HepG2 (cell line): ENCODE results near the gene ZNF544. TPM values are rescaled to one million over a fixed set of nuclear protein-coding genes. Genes with fewer than 3 reads are reported as not detected.

ENCODE experiments used
- ATAC-seq: fragments of 200-7000 bp; cut with Tn5 transposase; 3 replicates; pipeline ENCODE4 v1.9.1; 2020; ENCODE audit warnings: mild to moderate bottlenecking, moderate library complexity
- BruUV-seq: library from RNA; stranded (reverse); fragments of 400-500 nt; replicated peaks from 2 replicates; lab custom pipeline; 2021; lab: Mats Ljungman, UMichigan
- CTCF ChIA-PET: fragments of 300-600 bp; formaldehyde crosslinking; extraction: SDS; loops from one replicate; lab custom pipeline; 2021; ENCODE audit warnings: low total read pairs, inconsistent platforms, low intra/inter-chr PET ratio; lab: Yijun Ruan, JAX
- POLR2A ChIA-PET: fragments of 350-600 bp; sonication (Branson Sonifier 250); formaldehyde crosslinking; loops from one replicate; lab custom pipeline; 2020; ENCODE audit warnings: antibody characterized with exemption, inconsistent platforms; lab: Yijun Ruan, JAX
- DNase-seq: peaks from one replicate; pipeline ENCODE4 v3.0.0-alpha.2; 2015; ENCODE audit warnings: low spot score
- FAIRE-seq: peaks from 3 replicates; lab custom pipeline; 2011; peaks lifted over from hg19 to GRCh38; lab: Jason Lieb, UNC
- H2AFZ ChIP-seq: one replicate; pipeline ENCODE4 v1.6.1; 2011; ENCODE audit warnings: low read length, inconsistent platforms
- H3K27ac ChIP-seq: fragments of 300-600 bp; 3 replicates; pipeline ENCODE4 v1.8.0; 2011; ENCODE audit warnings: mixed run types, mild to moderate bottlenecking, mixed read lengths, low read length, inconsistent platforms; ENCODE audit not compliant: insufficient read depth; ENCODE audit errors: extremely low read length
- H3K27me3 ChIP-seq, 2 experiments: fragments of 200-600 bp in 1 of 2; 2 replicates in 1 of 2; 3 replicates in 1 of 2; pipeline versions ENCODE4 v1.6.0 to v1.8.0; 2011; ENCODE audit warnings: low read length in 2 of 2, mild to moderate bottlenecking in 2 of 2, moderate library complexity in 2 of 2, inconsistent platforms in 1 of 2; ENCODE audit not compliant: insufficient read depth in 2 of 2, control insufficient read depth in 1 of 2
- H3K36me3 ChIP-seq, 2 experiments: fragments of 200-600 bp in 1 of 2; replicated peaks in 1 of 2; 2 replicates in 1 of 2; 3 replicates in 1 of 2; pipeline versions ENCODE4 v1.5.1 to v1.8.0; 2011; ENCODE audit warnings: low read length in 2 of 2, inconsistent platforms in 1 of 2; ENCODE audit not compliant: insufficient read depth in 2 of 2, control insufficient read depth in 1 of 2
- H3K4me1 ChIP-seq: 2 replicates; pipeline ENCODE4 v1.5.1; 2012; ENCODE audit warnings: low read length, inconsistent platforms; ENCODE audit not compliant: insufficient read depth
- H3K4me2 ChIP-seq: 2 replicates; pipeline ENCODE4 v1.6.0; 2011; ENCODE audit warnings: low read depth, low read length, inconsistent platforms
- H3K4me3 ChIP-seq, 3 experiments: fragments of 200-600 bp in 1 of 3; sonication (generic), shearing (Covaris generic) in 1 of 3; replicated peaks in 1 of 3; 2 replicates each; pipeline ENCODE4 v1.5.1; 2011 to 2016; ENCODE audit warnings: low read length in 3 of 3, inconsistent platforms in 2 of 3, low read depth in 2 of 3, mild to moderate bottlenecking in 2 of 3, control low read depth in 1 of 3, mixed read lengths in 1 of 3; ENCODE audit not compliant: insufficient read depth in 1 of 3
- H3K79me2 ChIP-seq: one replicate; pipeline ENCODE4 v1.6.1; 2011; ENCODE audit warnings: low read length, inconsistent platforms; ENCODE audit not compliant: insufficient read depth
- H3K9ac ChIP-seq: 2 replicates; pipeline ENCODE4 v1.6.0; 2011; ENCODE audit warnings: mild to moderate bottlenecking, low read depth, low read length, inconsistent platforms; ENCODE audit not compliant: insufficient read depth
- H3K9me3 ChIP-seq: 2 replicates; pipeline ENCODE4 v1.5.1; 2012; ENCODE audit warnings: mild to moderate bottlenecking, low read length
- H4K20me1 ChIP-seq: 2 replicates; pipeline ENCODE4 v1.6.0; 2011; ENCODE audit warnings: inconsistent platforms, mild to moderate bottlenecking, low read length, moderate library complexity; ENCODE audit not compliant: insufficient read depth
- ARID2 ChIP-seq: sonication (generic); formaldehyde crosslinking; IDR thresholded peaks from 2 replicates; pipeline ENCODE4 v1.8.1; 2022; ENCODE audit warnings: mild to moderate bottlenecking, missing genetic modification reagents, borderline replicate concordance
- ATF5 ChIP-seq: sonication (generic); formaldehyde crosslinking; IDR thresholded peaks from 2 replicates; pipeline ENCODE4 v1.4.0; 2020; ENCODE audit warnings: mild to moderate bottlenecking, low read depth, missing genetic modification reagents
- CREBL2 ChIP-seq: sonication (generic); formaldehyde crosslinking; IDR thresholded peaks from 2 replicates; pipeline ENCODE4 v1.8.1; 2023; ENCODE audit warnings: missing genetic modification reagents, mild to moderate bottlenecking, borderline replicate concordance
- ELF4 ChIP-seq: sonication (generic); formaldehyde crosslinking; IDR thresholded peaks from 2 replicates; pipeline ENCODE4 v1.5.0; 2020; ENCODE audit warnings: missing genetic modification reagents, mild to moderate bottlenecking, moderate library complexity, borderline replicate concordance
- KAT7 ChIP-seq: IDR thresholded peaks from 2 replicates; pipeline ENCODE4 v1.6.1; 2018; ENCODE audit warnings: borderline replicate concordance, missing compliant biosample characterization
- SMYD3 ChIP-seq: sonication (generic); formaldehyde crosslinking; IDR thresholded peaks from 2 replicates; pipeline ENCODE4 v1.8.1; 2023; ENCODE audit warnings: mild to moderate bottlenecking, missing genetic modification reagents
- TEAD2 ChIP-seq: sonication (generic); formaldehyde crosslinking; IDR thresholded peaks from 2 replicates; pipeline ENCODE4 v1.9.0; 2021; ENCODE audit warnings: missing genetic modification reagents
- TEF ChIP-seq: sonication (generic); formaldehyde crosslinking; IDR thresholded peaks from 2 replicates; pipeline ENCODE4 v1.5.0; 2020; ENCODE audit warnings: missing genetic modification reagents
- USF2 ChIP-seq, 2 experiments: sonication (generic) in 1 of 2; formaldehyde crosslinking in 1 of 2; IDR thresholded peaks; 2 replicates each; pipeline versions ENCODE4 v1.5.1 to v1.6.1; 2011 to 2020; ENCODE audit warnings: borderline replicate concordance in 1 of 2, low read depth in 1 of 2, low read length in 1 of 2, mild to moderate bottlenecking in 1 of 2, missing genetic modification reagents in 1 of 2, moderate library complexity in 1 of 2
- ZBED4 ChIP-seq: sonication (generic); formaldehyde crosslinking; IDR thresholded peaks from 2 replicates; pipeline ENCODE4 v1.4.0; 2020; ENCODE audit warnings: missing genetic modification reagents, borderline replicate concordance
- ZBTB7A ChIP-seq: sonication (generic); formaldehyde crosslinking; IDR thresholded peaks from 2 replicates; pipeline ENCODE4 v1.8.0; 2022; ENCODE audit warnings: mild to moderate bottlenecking, missing genetic modification reagents
- ZNF136 ChIP-seq: sonication (generic); formaldehyde crosslinking; IDR thresholded peaks from 2 replicates; pipeline ENCODE4 v1.8.1; 2022; ENCODE audit warnings: low read depth, mild to moderate bottlenecking, moderate library complexity, missing genetic modification reagents
- ZNF33A ChIP-seq: sonication (generic); formaldehyde crosslinking; IDR thresholded peaks from 2 replicates; pipeline ENCODE4 v1.5.1; 2020; ENCODE audit warnings: missing genetic modification reagents, mild to moderate bottlenecking, moderate library complexity, borderline replicate concordance
- ZNF639 ChIP-seq: conservative IDR thresholded peaks from 2 replicates; pipeline ENCODE4 v1.6.1; 2018; ENCODE audit warnings: missing genetic modification reagents
- WGBS: methylation state at CpG from one replicate; pipeline ENCODE4 v1.1.6; 2017; ENCODE audit warnings: low lambda C conversion rate; 5-methylcytosine and 5-hydroxymethylcytosine counted together
- in situ Hi-C: cut with HindIII; loops from 2 replicates; pipeline ENCODE4 v1.10.0; 2017; ENCODE audit warnings: low pct_unique_long_range_greater_than_20kb; ENCODE audit not compliant: extremely low pct_ligation_motif_present
- intact Hi-C: fragments of 100-400 bp; cut with micrococcal nuclease; formaldehyde crosslinking; loops from one replicate; pipeline ENCODE4 v1.10.0; 2022; ENCODE audit not compliant: unreplicated experiment
- polyA plus RNA-seq, 8 experiments: library from polyadenylated mRNA; depleted of rRNA in 3 of 8; stranded (reverse) in 7 of 8; unstranded in 1 of 8; fragments of >200 nt; fragmentation: Illumina TruSeq in 4 of 8; extraction: Trizol in 4 of 8; gene quantifications; 2 replicates each; pipeline versions ENCODE4 v1.2.1 to v1.2.3, GENCODE V29; 2011 to 2016; ENCODE audit warnings: low read depth in 4 of 8, missing spikeins in 1 of 8, mixed read lengths in 1 of 8; ENCODE audit not compliant: insufficient read depth in 1 of 8
- total RNA-seq, 5 experiments: library from RNA; depleted of rRNA; stranded (reverse); fragments of >200 nt; fragmentation: Illumina TruSeq; extraction: Trizol; gene quantifications; 2 replicates each; pipeline ENCODE4 v1.2.3, GENCODE V29; 2016; ENCODE audit warnings: low read depth in 1 of 5

ZNF544 gene
- total and polyA plus RNA-seq, 2 of the 13 experiments (the other 11 are each of a cell fraction or from before 2014, with no cell fraction given), result 13.1 to 17.0 TPM

GRCh38 chr19:58294743-58295374 lies 66.1 kb downstream of the ZNF544 start:
- H3K36me3 ChIP-seq, result peaks cover 29 to 76% of the 10 kb centered on the region in 2 experiments; a peak in 4 of 5 replicates
- H3K79me2 ChIP-seq, result peaks cover 2% of the 10 kb centered on the region
- ChIA-PET POLR2A (no interaction called here), CTCF (no interaction called here)
- WGBS, result 95% methylated on average over 18 of the region's 22 CpGs
- H2AFZ ChIP-seq, result no peak overlapping the region
- DNase-seq (no peak), FAIRE-seq (no peak), ATAC-seq (no peak)
- no peaks in the 10 kb centered on the region for H3K9me3 ChIP-seq
- no peaks in the 10 kb centered on the region for H4K20me1 ChIP-seq
- no TSS peak for BruUV-seq
- no peak overlapping the region for H3K4me2 ChIP-seq
- intact Hi-C loops, result no loop called here
- no peaks in the 10 kb centered on the region for H3K27me3 ChIP-seq
- no peak overlapping the region for H3K27ac ChIP-seq
- H3K4me3 ChIP-seq, result no peak overlapping the region
- H3K9ac ChIP-seq, result no peak overlapping the region
- in situ Hi-C loops, result no loop called here
- H3K4me1 ChIP-seq, result no peaks in the 10 kb centered on the region
- TF ChIP-seq ARID2 (CRISPR knock-in tag) (no peak), ATF5 (no peak), USF2 (IDR thresholded peaks at IDR 0.05; ENCODE audit: low read depth, low read length) (no peak), USF2 (CRISPR knock-in tag; IDR thresholded peaks at IDR 0.05; ENCODE audit: borderline replicate concordance) (no peak), SMYD3 (CRISPR knock-in tag) (no peak), ZNF33A (no peak), ELF4 (CRISPR knock-in tag) (no peak), ZBTB7A (CRISPR knock-in tag) (no peak), TEAD2 (no peak), KAT7 (no peak), CREBL2 (CRISPR knock-in tag) (no peak), ZNF639 (CRISPR knock-in tag) (no peak), ZNF136 (CRISPR knock-in tag) (no peak), TEF (no peak), ZBED4 (no peak)
